Sciatic nerve (tissue), 2 donors: Measurements from ENCODE around the gene ALK. TPM values are rescaled to one million over a fixed set of nuclear protein-coding genes. Genes with fewer than 3 reads are reported as not detected.

Experiments used
- ATAC-seq: fragments of 200-7000 bp; cut with Tn5 transposase; one replicate; pipeline ENCODE4 v1.9.1; 2020; ENCODE audit warnings: mild to moderate bottlenecking, moderate library complexity
- DNase-seq: peaks from one replicate; pipeline ENCODE4 v3.0.0-alpha.2; 2020; ENCODE audit warnings: low spot score
- intact Hi-C: fragments of 100-400 bp; cut with DNase I; formaldehyde crosslinking; loops from one replicate; pipeline ENCODE4 v1.14.2; 2022
- total RNA-seq: library from RNA; stranded (reverse); fragmentation: NEBNext Ultra II Directional; extraction: Animal tissue kit (Norgen Biotek cat#: 25700); gene quantifications from one replicate; pipeline ENCODE4 v1.2.1, GENCODE V29; 2021
- donor health status: DM: no; HTN: no; CAD: no.
- donor health status: DM: no; HTN: no; CAD: no.

The ALK gene
- total RNA-seq, 1 donor from 2014 or later: 0.18 TPM

DNA sequence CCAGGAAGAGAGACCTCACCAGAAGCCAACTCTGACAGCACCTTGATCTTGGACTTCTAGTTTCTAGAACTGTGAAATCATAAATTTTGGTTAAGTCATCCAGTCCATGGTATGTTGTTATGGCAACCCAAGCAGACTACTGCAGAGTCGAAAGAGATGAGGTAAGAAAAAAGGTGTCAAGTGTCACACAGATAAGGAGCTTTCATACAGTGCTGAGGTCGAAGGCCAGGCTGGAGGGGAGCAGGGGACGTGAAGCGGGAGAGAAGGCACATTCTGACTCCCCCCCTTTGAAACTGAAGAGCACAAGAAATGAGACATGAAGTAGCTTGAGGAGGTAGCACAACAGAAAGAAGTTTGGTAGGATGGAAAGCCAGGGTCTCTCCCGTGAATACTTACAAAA, 110.4 kb downstream of the ALK start:
- intact Hi-C loops: no loop called here
- ATAC-seq (no peak), DNase-seq (no peak)

DNA sequence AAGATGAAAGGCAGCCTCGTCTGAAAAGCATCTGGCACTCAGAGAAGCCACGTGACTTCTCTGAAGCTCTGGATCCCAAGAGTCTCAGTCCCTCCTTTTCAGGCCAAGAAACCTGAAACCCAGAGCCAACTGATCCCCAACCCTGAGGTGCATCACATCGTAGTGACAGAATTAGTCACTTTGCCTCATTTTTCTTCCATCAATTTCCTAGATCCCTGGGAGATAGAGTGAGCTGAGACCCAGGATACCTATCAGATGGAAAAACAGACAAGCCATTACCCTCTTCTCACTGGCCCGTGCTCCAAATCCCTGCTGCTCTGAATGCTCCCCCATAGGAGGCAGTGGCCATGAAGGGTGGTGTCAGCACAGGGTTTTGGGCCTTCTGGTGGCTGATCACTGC, 113.1 kb downstream of the ALK start:
- ATAC-seq: no peak
- intact Hi-C loops: no loop called here
- DNase-seq: no peak

- DNase-seq (no peak), ATAC-seq (no peak)
- intact Hi-C loops: no loop called here
Measured at GRCh38 chr2:29807082-29807481, 114.3 kb downstream of the ALK start.

DNA sequence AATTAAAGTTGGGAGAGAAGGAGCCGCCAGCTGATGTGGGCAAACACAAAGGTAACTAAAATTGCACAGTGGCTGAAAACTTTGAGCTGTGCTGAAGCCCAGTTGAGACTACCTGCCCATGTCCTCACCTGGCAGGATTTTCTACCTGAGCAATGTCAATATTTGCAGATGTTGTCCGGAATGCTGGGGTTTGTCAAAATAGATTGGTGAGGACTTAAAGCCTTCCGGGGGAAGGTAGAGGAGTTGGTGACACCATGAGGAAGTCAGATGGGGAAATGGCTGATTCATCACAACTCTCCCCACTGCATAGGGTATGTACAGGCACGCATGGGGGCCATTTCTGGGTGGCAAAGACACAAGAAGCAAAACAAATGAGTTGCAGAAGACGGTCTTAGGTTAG, 114.9 kb downstream of the ALK start:
- no peak for DNase-seq
- intact Hi-C loops: no loop called here
- no peak for ATAC-seq

DNA sequence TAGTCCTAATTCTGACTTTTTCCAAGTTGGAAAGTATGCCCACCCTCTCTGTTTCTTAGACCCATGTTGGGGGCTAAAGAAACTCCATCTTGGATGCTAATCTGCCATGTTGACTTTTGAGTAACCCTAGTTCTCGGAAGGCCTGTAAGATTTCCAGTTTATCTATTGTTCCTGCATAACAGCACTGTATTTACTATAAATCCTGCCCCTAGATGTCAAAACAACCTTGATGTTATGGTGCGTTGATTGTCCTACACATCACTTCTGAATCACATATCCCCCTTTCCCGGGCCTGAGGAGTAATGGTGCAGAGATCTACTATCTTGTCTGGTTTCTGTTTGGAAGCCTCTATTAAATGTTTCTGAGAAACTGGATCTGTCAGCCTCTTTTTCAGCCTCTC, 116.7 kb downstream of the ALK start:
- DNase-seq (no peak), ATAC-seq (no peak)
- intact Hi-C loops: no loop called here

GRCh38 chr2:29803537-29803936, 117.8 kb downstream of the ALK start:
- ATAC-seq: no peak
- no peak for DNase-seq
- intact Hi-C loops: no loop called here

DNA sequence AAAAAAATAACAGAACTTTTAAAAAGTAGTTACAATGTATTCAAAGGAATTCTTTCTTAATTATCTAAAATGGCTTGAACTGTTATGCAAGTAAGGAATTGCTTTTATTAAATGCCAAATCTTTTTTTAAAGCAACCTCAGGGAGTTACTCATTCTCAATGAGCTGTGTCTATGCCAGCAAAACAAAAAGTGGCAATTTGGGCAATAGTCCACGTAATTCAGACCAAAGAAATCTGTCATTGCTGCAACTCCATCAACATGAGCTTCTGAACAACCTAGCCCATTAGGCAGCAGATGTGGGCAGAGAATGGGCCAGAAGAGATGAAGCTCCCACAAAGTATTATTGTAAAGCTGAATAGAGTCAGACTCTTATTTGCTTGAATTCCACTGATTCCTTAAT, 118.4 kb downstream of the ALK start:
- intact Hi-C loops: no loop called here
- DNase-seq (no peak), ATAC-seq (no peak)

- intact Hi-C loops: no loop called here
- no peak for DNase-seq
- no peak for ATAC-seq
Measured at GRCh38 chr2:29799628-29800027, 121.8 kb downstream of the ALK start.

DNA sequence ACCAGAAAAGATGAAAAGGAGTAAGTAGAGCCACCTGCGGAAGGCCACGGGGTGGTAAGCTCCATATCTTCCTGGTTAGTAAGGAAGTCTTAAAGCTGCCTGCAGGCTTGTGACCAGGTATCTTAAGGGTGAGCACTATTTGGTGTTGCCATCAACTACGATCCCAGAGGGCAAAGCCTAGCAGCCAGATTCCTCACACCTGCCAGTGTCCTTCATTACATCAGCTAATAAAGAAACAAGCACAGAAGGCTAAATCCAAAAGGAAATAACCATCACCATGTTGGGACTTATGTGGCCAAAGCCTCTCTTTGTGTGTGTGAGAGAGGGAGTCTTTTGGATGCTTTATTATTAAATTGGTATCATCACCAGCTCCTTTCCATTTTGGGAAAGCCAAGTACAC, 123.5 kb downstream of the ALK start:
- DNase-seq: no peak
- no peak for ATAC-seq
- intact Hi-C loops: no loop called here

- ATAC-seq (no peak), DNase-seq (no peak)
- intact Hi-C loops: no loop called here
Measured at GRCh38 chr2:29796446-29796845, 124.9 kb downstream of the ALK start.

DNA sequence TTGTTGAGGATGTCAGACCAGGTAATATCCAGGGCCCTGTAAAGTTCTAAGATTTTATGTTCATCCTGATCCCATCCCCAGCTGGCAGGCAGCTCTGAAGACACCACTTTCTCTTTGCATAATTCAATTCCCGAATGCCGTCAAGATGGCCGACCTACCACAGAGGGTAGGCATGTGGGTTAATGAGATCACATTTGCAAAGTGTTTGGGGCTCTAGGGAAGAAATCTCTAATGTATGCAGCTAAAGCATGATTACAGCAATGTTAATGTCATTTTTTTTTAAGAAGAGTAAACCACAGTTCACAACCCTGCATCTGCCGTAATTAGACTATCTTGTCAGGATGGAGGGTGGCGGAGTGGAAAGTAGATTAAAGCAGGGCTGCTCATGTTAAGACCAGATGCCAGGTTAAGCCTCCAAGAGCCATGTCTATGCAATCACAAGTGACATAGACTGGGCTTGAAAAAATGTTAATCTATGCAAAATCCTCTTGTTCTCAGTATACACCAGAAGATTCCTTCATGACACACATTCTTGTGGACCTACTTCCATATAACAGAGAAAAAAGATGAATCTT, 131.4 kb downstream of the ALK start:
- DNase-seq (no peak), ATAC-seq (no peak)
- intact Hi-C loops: no loop called here

- ATAC-seq (no peak), DNase-seq (no peak)
- intact Hi-C loops: no loop called here
Measured at GRCh38 chr2:29787473-29788465, 133.6 kb downstream of the ALK start.

GRCh38 chr2:29786361-29786760, 135.0 kb downstream of the ALK start:
- ATAC-seq (no peak), DNase-seq (no peak)
- intact Hi-C loops: no loop called here

GRCh38 chr2:29783666-29784065, 137.7 kb downstream of the ALK start:
- no peak for ATAC-seq
- no peak for DNase-seq
- intact Hi-C loops: no loop called here

DNA sequence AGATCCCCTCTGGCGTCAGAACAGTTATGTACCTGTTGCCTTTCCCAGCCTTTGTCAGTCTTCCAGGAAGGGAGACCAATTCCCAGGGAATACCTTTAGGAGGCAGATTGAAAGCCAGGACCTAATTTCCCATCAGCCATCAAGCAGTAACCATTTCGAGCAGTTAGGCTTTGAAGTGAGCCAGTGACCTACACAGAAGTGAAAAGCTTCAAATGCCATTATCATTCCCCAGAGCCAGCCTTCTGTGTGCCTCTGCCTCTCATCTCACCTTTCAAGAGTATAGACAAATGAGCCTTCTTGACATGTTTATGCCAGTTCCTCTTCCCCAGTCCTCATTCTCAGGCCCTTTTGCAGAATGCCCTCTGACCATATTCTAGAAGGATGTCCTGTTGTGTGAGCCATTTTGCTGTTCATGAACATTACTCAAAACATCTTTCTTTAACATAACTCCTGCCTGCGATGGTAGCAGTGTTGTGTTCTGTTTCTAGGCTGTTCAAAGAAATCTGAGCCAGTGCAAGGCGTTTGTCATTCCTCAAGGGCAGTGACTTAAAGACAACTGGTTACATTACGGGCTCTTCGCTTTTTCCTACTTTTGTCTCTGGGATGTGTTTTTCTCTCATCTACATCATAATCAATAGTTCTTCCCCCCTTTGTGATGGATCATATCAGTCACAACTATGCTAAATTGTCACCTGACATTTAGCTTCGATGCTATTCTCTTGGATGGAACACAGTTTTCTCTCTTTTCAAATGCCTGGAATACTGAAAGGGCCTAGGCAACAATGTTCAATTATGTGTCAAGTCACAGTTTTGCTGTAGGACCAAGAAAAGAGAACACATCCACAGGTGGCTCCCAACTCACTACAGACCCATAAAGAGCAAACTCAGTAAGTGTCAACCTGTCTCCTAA, 138.6 kb downstream of the ALK start:
- DNase-seq (no peak), ATAC-seq (no peak)
- intact Hi-C loops: no loop called here

DNA sequence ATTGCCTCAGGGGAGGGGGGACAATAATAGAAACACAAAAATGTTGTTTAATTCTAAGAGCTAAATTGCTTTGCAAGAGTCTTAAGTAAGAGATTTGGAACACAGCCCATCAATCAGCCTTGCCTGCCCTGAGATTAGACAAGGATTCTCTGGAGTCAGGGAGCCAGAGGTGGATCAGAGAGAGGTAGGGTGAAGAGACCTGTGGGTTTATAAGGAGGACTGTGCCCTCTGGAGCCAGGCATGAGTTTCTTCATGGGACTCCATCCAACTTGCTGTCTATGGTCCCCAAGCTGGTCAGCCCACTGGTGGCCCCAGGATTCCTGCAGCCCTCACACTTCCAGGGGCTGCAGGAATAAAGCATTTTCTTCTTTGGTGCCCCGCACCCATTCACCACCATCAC, 139.3 kb downstream of the ALK start:
- DNase-seq (no peak), ATAC-seq (no peak)
- intact Hi-C loops: no loop called here

GRCh38 chr2:29780906-29781305, 140.5 kb downstream of the ALK start:
- ATAC-seq: no peak
- intact Hi-C loops: no loop called here
- no peak for DNase-seq

GRCh38 chr2:29777161-29777560, 144.2 kb downstream of the ALK start:
- DNase-seq: no peak
- no peak for ATAC-seq
- intact Hi-C loops: no loop called here

GRCh38 chr2:29776406-29776805, 145.0 kb downstream of the ALK start:
- DNase-seq (no peak), ATAC-seq (no peak)
- intact Hi-C loops: no loop called here

DNA sequence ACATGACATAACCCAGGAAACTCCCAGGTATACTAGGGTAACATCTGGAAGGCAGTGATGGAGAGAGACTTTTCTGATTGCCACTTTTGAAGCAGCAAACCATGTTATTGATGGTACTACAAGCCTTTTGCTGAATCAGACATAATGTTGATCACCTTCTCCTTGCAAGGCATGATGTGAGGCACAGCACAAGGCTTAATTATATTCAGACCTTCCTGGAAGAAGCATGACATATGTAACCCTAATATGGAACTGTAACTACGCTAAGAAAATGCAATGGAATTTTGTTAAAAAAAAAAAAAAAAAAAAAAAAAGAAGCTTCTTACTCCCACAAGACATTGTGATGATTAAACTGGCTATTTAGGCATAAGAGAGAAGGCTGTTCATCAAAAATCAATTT, 145.4 kb downstream of the ALK start:
- no peak for ATAC-seq
- DNase-seq: no peak

More for the DNA sequence above, 145.4 kb downstream of the ALK start:
- intact Hi-C loops: no loop called here
